GM19463 (cell line): ENCODE measurements around the gene OXCT2.
"Not testable (repeated sequence)": the region's sequence is repeated elsewhere in the genome, so short reads cannot be mapped to it uniquely, and the experiment has no call there.

Experiments used
- ATAC-seq: cut with Tn5 transposase; IDR thresholded peaks from one replicate; pipeline ENCODE4 v1.9.1; 2021; ENCODE audit warnings: mild to moderate bottlenecking, moderate library complexity; ENCODE audit not compliant: unreplicated experiment

OXCT2 gene

DNA sequence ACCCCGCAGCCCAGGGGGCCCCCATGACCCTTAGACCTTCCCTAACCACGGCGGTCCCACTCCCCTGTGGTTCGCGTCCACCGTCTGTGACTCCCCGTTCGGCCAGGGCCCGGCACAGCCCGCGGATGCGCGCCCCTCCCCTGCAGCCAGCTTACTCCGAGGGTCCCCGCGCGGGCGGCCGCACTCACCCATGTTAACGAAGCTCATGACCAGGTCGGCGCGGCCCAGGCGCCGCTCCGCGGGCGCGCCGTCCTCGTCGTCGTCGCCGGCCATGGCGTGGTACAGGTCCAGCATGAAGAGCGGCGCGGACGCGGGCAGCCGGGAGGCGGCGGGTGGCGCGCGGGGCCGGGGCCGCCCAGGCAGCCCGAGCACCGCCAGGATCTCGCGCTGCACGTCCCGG is 16.8 kb upstream of the OXCT2 start:
- not testable (repeated sequence) for ATAC-seq

DNA sequence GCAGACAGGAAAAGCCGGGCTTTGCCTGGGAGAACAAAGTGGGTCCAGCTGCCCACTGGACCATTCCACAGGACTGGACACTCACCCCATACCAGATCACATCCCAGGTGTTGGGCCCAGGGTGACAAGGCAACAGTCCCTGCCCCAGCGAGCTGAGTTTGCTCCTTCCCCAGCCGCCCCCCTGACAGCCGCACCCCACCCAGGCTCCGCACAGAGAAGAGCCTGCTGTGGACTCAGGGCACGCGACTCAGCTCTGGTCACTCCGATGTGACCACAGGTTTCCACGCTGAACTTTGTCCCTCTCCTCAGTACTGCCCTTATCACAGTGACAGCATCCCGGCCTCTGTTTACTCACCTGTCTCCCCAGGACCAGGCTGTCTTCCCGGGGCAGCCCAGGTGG is 16.3 kb upstream of the OXCT2 start:
- ATAC-seq, result no peak

DNA sequence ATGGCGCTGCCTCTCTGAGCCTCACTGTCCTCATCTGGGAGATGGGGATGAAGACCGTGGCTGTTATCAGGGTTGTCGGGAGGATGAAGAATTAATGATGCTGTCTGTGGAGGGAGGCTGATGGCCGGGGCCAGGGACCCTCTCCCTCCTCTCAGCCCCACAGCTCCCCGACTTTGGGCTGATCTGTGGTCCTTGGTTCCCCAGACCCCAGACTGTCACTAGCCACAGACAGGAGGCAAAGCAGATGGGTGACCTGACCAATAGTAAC is 15.9 kb upstream of the OXCT2 start:
- not testable (repeated sequence) for ATAC-seq

DNA sequence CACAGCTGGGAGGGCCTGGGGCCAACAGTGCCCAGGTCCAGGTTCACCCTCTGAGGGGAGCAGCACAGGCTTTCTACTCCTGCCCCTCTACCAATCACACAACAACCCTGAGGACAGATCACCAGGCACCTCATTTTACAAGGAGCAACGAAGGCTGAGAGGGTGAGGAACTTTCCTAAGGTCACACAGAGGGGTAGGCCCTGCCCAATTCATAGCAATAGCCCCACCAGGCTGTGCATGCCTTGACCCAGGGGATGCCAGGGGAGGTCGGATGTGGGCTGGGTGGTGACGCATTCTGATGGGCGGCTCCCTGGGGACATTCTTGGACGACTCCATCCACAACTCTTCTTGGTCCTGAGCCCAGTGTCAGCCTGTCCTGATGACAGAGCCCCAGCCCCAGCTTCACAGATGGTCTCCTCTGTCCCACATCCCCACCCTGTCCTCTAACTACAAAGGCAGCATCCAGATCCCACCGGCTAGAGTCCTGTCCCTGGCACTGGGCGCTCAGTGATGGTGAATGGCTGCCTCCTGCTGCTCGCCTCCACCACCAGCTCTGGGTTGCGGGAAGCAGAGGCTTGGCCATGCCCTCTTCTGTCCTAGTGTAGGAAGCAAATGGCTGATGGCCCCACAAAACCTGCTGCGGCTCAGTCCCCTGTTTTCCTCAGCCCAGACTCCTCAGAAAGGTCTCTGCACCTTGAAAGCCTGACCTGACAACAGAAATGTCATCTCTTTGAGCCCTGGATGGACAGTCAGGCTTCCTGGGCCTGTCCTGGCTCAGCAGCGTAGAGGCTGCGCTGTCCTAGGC is 15.4 kb upstream of the OXCT2 start:
- ATAC-seq, result not testable (repeated sequence)

DNA sequence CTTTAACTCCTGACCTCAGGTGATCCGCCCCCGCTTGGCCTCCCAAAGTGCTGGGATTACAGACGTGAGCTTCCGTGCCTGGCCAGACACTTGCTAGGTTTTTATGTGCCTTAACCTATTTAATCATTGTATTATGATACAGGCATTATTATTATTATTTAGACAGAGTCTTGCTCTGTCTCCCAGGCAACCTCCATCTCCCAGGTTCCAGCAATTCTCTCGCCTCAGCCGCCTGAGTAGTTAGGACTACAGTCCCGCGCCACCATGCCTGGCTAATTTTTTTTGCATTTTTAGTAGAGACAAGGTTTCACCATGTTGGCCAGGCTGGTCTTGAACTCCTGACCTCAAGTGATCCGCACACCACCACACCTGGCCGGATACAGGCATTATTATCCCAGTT is 11.5 kb upstream of the OXCT2 start:
- ATAC-seq, result not testable (repeated sequence)

DNA sequence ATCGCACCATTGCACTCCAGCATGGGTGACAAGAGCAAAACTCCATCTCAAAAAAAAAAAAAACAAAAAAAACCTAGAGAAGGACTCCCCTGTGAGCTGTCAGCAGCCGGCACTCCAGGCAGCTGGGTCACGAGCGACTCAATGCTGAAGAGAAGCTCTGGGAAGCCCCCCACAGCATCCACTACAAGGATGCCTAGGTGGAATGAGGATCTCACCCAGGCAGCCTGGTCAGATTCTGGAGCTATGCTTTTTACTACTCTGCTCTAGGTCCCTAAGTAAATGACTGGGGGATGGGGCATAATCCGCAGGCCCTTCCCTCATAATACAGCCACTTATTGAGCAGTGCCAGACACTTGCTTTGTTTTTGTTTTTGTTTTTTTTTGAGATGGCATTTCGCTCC is 11.0 kb upstream of the OXCT2 start:
- no peak for ATAC-seq

DNA sequence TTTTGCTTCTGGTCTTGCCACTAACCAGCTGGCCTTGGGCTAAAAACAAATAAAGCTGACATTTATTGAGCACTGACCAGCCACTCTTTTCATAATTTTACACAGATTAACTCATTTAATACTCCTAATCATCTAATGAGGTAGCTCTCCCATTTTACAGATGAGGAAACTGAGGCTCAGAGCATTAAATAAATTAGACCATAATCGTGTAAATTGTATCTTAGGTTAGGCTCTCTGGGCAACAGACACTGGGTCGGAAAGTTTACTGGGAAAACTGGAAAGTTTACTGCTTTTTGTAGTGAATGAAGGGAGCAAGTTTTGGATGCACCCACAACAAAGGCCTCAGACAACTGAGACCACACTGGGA is 10.2 kb upstream of the OXCT2 start:
- ATAC-seq, result no peak

DNA sequence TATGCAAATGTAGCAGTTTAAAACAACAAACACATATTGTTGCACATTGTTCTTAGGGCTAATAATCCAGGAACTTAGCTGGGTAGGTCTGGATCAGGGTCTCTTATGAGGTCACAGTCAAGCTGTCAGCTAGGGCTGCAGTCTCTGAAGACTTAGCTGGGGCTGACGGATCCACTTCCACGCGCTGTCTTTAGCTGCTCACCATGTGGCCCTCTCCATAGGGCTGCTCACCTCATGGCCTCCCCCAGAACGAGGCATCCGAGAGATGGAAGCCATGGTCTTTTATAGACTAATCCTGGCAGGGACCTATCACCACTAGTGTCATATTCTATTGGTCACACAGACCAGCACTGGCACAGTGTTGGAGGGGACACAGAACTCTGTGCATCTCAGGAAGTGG is 8.7 kb upstream of the OXCT2 start:
- no peak for ATAC-seq

DNA sequence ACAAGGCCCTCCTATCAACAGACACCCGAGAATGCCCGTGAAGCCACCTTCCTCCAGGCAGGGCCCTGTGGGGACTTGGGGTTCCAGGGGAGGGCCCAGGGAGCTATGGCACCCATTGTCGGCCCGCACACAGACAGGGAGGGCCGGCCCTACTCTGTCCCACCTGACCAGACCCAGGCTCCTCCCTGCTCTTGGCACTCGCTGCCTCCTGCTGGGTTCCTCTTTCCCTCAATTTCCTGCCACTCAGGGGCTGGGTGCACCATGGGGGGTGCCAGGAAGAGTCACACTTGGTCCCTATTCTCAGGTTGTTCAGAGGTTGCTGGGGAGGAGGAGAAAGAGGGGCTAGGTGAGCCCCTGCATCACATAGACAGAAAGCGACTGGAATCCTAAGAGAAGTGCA is 8.0 kb upstream of the OXCT2 start:
- ATAC-seq, result no peak

DNA sequence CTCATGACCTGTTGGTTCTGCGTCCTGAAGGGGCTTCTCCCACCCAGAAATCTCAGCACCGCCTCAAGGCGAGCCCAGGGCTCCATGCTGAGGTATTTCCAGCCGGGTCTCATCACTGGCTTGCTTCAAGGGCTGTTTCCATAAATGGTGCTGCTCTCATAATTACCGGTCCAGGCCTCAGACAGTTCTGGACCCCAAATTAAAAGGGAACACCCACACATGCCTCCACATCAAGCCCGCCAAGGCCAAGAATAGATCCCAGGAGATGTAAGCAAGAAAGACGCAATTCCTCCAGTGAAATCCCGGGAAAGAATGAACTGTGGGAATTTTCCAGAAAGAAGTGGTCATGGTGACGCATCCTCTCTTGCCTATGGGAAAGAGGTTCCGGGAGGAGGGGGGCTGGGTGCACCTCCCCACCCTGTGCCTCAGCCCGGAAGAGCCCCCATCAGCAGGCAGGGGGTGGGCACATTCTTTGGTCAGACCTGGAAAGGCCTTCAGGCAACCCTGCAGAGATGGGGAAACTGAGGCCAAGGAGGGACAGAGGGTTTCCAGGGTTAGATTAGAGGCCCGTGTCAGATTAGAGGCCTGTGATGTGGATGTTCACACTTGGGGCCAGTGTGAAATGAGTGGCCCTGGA is 7.4 kb upstream of the OXCT2 start:
- not testable (repeated sequence) for ATAC-seq

DNA sequence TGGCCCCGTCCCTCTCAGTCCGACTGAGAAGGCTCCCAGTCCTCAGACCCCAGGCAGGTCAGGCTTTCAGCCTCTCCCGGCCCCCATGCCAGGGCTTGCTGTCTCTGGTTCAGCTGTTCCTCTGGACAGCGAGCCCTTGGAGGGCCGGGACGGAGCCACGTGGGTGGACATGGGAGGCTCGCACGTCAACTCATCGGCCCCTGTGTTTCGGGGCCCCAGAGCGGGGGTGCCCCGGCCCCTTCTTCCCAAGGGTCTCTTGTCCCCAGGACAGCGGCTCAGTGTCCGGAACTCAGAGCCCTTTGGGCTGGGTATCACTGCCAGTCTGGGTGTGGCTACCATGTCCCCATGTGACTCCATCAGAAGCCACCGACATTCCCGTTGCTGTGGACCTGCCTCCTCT is 6.7 kb upstream of the OXCT2 start:
- not testable (repeated sequence) for ATAC-seq

DNA sequence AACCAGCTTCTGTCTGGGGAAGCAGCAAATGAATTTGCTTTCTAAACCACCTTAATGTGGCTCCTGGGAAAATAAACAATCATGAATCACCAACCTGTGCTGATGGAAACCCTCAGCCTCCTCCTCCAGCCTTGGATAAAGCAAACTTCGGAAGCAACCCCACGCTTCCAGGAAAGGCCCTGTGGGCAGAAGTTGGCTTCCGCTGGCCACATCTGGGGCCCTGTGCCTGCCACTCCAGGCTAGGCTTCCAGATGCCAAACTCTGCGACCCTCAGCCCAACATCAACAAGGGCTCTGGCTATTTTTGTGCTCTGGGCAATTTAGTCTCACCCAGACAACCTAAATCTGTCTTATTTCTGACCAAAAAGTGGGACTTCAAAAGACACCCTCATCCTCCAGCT is 6.2 kb upstream of the OXCT2 start:
- ATAC-seq, result no peak

DNA sequence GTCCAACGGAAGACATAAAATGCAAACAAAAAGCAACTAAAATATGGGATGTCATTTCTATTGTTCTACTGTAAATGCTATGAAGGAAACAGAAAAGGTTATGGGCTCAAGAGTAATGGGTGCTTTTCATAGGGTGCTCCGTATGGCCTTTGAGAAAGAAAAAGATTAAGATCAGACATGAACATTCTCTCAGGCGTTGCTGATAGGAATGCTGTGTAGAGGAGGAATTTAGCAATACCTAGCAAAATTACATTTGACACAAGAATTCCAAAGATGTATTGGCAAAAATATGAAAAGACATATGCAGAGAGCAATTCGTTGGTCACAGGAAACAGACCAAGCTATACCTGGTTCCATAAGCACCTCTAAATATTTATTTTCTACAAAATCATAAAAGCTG is 5.7 kb upstream of the OXCT2 start:
- ATAC-seq, result no peak

DNA sequence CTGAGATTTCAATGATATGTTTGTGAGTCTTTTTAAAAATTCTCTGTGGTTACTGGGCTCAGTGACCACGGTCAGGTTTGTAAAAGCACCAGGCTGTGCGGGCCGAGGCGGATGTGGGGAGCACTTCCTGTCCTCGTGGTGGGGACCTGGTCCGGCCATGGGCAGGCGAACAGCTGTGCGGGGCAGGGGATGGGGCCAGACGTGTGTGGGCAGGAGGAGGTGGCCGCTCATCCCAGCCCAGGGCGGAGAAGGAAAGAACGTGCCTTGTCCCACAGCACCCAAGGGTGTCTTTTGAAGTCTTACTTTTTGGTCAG is 5.2 kb upstream of the OXCT2 start:
- ATAC-seq, result peak; percentile 66

DNA sequence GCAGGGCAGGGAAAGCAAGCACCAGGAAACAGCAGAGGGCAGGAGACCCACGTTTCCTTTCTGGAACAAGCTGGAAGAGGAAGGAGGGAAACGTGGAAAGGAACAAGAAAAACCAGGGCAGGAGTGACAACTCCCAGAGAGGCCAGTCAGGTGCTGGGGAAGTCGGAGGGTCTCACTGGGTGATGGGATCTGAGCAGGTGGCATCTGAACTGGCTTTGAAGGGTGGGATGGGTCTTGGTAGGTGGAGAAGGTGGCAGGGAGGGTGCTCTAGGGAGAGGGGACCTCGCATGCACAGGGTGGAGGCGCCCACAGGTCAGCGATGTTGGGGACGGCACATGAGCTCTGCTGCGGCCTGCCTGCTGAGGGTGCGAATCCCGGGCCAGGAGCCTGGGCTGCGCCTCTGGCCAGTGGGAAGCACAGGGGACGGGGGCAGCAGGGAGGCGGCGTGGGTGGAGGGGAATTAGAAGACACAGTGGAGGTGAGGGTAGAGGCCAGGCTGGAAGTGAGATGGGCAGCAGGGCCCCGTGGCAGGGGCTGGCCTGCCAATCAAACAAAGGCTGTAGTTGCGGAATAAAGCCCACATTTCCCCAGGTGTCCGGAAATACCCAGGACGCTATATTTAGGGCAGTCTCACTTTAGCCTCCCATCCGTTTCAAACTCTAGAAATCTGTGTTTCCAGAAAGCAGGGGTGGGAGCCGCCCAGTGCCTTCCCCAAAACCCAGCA is 4.7 kb upstream of the OXCT2 start:
- ATAC-seq, result peak; percentile 60

DNA sequence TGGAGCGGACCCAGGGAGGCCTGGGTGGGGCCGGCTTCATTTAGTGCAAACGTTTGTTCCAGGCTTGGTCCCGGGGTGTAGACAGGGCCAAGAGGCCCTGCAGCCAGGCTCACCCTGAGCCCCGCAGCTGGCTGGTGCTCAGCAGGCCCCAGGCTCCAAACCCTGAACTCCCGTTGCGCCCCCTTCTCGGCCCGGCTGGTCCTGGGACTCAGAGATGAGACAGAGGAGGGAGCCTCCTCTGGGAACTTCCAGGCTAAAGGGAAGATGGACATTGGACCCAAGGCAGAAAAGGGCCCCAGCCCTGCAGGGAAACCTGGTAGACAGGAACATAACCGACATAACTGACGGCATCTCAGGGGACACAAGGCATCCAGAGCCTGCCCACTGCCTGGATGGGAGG is 4.0 kb upstream of the OXCT2 start:
- not testable (repeated sequence) for ATAC-seq

DNA sequence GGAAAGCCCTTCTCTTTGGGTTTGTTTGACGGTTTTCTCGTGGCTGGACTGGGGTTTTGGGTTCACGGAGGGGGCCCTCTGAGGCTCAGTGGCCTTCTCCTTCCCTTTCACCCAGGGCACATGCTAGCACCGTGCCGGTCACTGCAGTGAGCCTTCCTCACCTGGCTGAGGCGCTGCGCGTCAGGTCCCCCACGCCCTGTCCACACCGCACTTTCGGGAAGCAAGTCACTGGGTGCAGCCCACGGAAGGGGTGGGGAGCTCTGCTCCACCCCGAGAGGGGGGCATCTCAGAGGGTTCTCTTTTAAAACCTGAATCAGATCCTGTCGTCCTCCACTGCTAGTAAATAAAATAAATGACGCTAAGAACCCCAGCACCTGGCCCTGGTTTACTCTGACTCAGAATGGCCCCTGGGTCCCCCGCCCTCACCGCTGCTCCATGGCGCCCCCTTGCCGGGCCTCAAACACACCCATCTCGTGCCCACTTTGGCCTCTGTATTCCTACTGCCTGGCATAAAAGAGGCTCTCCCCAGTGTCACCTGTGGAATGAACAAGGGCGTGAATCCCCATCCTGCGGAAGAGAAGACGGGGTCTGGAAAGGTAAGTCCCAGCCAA is 2.3 kb upstream of the OXCT2 start:
- ATAC-seq, result not testable (repeated sequence)

DNA sequence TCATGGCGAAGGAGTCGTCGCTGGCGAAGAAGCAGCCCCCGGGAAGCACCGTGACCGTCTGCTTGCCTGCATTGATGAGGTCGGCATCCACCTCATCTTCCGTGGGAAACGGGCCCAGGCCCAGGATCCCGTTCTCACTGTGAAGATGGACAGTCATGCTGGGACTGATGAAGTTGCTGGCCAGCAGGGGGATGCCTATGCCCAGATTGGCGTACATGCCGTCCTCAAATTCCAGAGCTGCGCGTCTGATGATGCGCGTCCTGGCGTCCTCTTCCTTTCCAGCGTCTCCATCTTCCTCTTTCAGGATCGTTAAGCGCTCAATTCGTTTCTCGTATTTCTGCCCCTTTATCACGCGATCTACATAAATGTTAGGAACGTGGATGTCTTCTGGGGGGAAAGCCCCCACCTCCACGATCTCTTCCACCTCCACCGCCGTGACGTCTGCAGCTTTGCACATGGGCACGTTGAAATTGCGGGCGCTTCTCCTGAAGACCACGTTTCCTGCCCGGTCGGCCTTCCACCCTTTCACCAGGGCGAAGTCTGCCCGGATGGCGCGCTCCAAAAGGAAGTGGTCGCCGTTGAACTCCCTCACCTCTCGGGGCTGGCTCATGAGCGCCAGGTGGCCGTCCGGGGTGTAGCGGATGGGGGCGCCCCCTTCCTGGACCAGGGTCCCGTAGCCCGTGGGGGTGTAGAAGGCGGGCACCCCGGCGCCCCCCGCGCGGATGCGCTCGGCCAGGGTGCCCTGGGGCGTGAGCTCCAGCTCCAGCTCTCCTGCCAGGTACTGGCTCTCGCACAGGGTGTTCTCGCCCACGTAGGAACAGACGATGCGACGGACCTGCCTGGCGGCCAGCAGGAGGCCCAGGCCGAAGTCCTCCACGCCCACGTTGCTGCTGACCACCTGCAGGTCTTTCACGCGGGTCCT is 787 bp downstream of the OXCT2 start:
- peak; percentile 57 for ATAC-seq

DNA sequence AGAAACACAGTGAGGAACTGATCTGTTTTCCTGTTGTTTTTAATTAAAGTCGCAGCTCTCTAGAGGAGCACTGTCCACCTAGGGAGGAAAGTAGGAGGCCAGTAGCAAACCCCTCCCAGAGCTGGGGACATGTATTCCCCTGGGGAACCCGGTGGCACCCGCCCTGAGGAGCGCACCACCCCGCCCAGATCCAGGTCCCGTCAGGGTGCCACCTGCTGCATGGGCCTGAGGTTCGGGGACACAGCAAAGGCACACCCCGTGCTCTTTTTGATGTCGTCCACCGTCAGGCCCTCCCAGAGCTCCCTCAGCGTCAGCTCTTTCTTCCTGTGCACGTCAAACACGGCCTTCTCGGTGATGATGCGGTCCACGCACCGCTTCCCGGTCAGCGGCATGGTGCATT is 1.6 kb downstream of the OXCT2 start:
- not testable (repeated sequence) for ATAC-seq

DNA sequence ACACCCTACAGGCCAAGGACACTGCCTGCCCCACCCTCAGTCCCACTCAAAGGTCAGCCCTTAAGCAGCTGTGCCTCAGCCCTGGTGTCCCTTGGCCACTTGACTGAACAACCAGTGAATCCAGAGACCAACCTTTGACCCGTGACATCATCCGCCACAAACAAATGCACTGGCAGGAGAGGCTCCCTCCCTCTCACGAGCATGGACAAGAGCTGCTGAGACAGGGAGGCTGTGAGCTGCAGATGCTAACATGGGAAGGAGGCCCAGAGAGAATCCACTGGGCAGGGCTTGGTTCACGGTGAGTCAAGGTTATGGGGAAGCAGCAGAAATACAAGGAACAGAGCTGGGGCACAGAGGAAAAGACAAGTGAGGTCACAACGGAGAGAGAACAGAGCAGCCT is 4.7 kb downstream of the OXCT2 start:
- ATAC-seq, result not testable (repeated sequence)

DNA sequence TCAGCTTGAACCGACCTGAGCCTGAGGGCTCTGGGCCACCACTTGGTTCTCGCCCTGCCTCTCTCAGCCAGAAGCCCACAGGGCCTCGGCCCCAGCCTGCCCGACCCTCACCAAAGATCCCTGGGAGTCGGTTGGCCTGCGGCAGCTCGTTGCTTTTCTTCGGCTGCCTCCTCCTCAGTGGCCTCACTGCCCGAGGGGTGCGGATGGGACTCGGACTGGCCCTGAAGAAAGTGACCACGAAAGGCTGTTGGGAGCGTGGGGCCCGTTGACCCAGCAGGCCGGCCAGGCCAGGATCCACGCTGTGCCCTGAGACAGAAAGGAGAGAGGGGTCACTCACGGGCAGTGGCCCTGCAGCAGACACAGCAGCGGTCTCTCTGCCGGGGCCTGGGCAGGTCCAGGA is 6.6 kb downstream of the OXCT2 start:
- ATAC-seq, result not testable (repeated sequence)
